Mesenchymal stem cell (in vitro differentiated cells and primary cell): ENCODE measurements around the gene MEIOSIN.

Experiments
- DNase-seq: peaks from one replicate; pipeline ENCODE4 v3.0.0-alpha.2; 2013
- H2AFZ ChIP-seq: one replicate; pipeline ENCODE4 v1.6.1; 2013; ENCODE audit warnings: low read depth, mild to moderate bottlenecking, control low read depth, inconsistent platforms, low read length, moderate library complexity
- H2AK5ac ChIP-seq: 2 replicates; pipeline ENCODE4 v1.6.1; 2013; ENCODE audit warnings: low read length, moderate library complexity, mild to moderate bottlenecking, inconsistent platforms; ENCODE audit not compliant: severe bottlenecking
- H2BK120ac ChIP-seq: one replicate; pipeline ENCODE4 v1.6.1; 2013; ENCODE audit warnings: low read depth, mild to moderate bottlenecking, inconsistent platforms, low read length, moderate library complexity
- H2BK12ac ChIP-seq, 2 experiments: one replicate each; pipeline ENCODE4 v1.6.1; 2013; ENCODE audit warnings: inconsistent platforms in 2 of 2, low read length in 2 of 2, mild to moderate bottlenecking in 2 of 2, moderate library complexity in 2 of 2, control low read depth in 1 of 2
- H2BK15ac ChIP-seq: one replicate; pipeline ENCODE4 v1.6.1; 2013; ENCODE audit warnings: mild to moderate bottlenecking, low read depth, inconsistent platforms; ENCODE audit not compliant: poor library complexity, severe bottlenecking
- H2BK5ac ChIP-seq: 2 replicates; pipeline ENCODE4 v1.6.1; 2013; ENCODE audit warnings: low read depth, mild to moderate bottlenecking, low read length, control low read depth, inconsistent platforms; ENCODE audit not compliant: poor library complexity, severe bottlenecking
- H3K14ac ChIP-seq, 2 experiments: one replicate each; pipeline ENCODE4 v1.6.1; 2013; ENCODE audit warnings: inconsistent platforms in 2 of 2, low read length in 2 of 2, control low read depth in 1 of 2, mild to moderate bottlenecking in 1 of 2, moderate library complexity in 1 of 2
- H3K18ac ChIP-seq, 2 experiments: one replicate each; pipeline ENCODE4 v1.6.1; 2013; ENCODE audit warnings: inconsistent platforms in 2 of 2, low read length in 2 of 2, control low read depth in 1 of 2, low read depth in 1 of 2, mild to moderate bottlenecking in 1 of 2
- H3K23ac ChIP-seq, 2 experiments: one replicate each; pipeline ENCODE4 v1.6.1; 2013; ENCODE audit warnings: inconsistent platforms in 2 of 2, low read length in 2 of 2, mild to moderate bottlenecking in 2 of 2, moderate library complexity in 2 of 2, control low read depth in 1 of 2
- H3K27ac ChIP-seq: 2 replicates; pipeline ENCODE4 v1.5.1; 2013; ENCODE audit warnings: mild to moderate bottlenecking, moderate library complexity, low read length, control low read depth, inconsistent platforms; ENCODE audit not compliant: poor library complexity, severe bottlenecking
- H3K27me3 ChIP-seq, 2 experiments: 2 replicates each; pipeline versions ENCODE4 v1.6.1 to v1.7.0; 2013; ENCODE audit warnings: low read length in 2 of 2, mild to moderate bottlenecking in 2 of 2, moderate library complexity in 2 of 2, control low read depth in 1 of 2, inconsistent platforms in 1 of 2; ENCODE audit not compliant: control insufficient read depth in 1 of 2, insufficient read depth in 1 of 2
- H3K36me3 ChIP-seq, 2 experiments: 2 replicates each; pipeline versions ENCODE4 v1.6.1 to v1.7.0; 2013; ENCODE audit warnings: low read length in 2 of 2, control low read depth in 1 of 2, inconsistent platforms in 1 of 2, low read depth in 1 of 2, mild to moderate bottlenecking in 1 of 2; ENCODE audit not compliant: insufficient read depth in 2 of 2, control insufficient read depth in 1 of 2
- H3K4ac ChIP-seq, 2 experiments: one replicate each; pipeline ENCODE4 v1.6.1; 2013; ENCODE audit warnings: inconsistent platforms in 2 of 2, low read length in 2 of 2, mild to moderate bottlenecking in 2 of 2, moderate library complexity in 2 of 2, control low read depth in 1 of 2, low read depth in 1 of 2
- H3K4me1 ChIP-seq: 2 replicates; pipeline ENCODE4 v1.6.1; 2013; ENCODE audit warnings: low read depth, low read length, control low read depth; ENCODE audit not compliant: control insufficient read depth, insufficient read depth
- H3K4me2 ChIP-seq: 2 replicates; pipeline ENCODE4 v1.6.1; 2013; ENCODE audit warnings: low read length, mild to moderate bottlenecking, inconsistent platforms; ENCODE audit not compliant: poor library complexity, severe bottlenecking
- H3K4me3 ChIP-seq, 2 experiments: 2 replicates each; pipeline versions ENCODE4 v1.5.1 to v1.7.0; 2013; ENCODE audit warnings: low read length in 2 of 2, mild to moderate bottlenecking in 2 of 2, control low read depth in 1 of 2, low read depth in 1 of 2; ENCODE audit not compliant: insufficient read depth in 1 of 2
- H3K79me1 ChIP-seq: replicated peaks from 2 replicates; pipeline ENCODE4 v1.6.1; 2013; ENCODE audit warnings: mild to moderate bottlenecking, control low read depth, low read length, inconsistent platforms; ENCODE audit not compliant: poor library complexity, severe bottlenecking
- H3K9ac ChIP-seq: 2 replicates; pipeline ENCODE4 v1.7.0; 2013; ENCODE audit warnings: mild to moderate bottlenecking, low read length, moderate library complexity
- H3K9me3 ChIP-seq: 2 replicates; pipeline ENCODE4 v1.7.0; 2013; ENCODE audit warnings: mild to moderate bottlenecking, low read length; ENCODE audit not compliant: control insufficient read depth
- H4K8ac ChIP-seq: one replicate; pipeline ENCODE4 v1.6.1; 2013; ENCODE audit warnings: inconsistent platforms, mild to moderate bottlenecking, low read length, moderate library complexity
- H4K91ac ChIP-seq: one replicate; pipeline ENCODE4 v1.6.1; 2013; ENCODE audit warnings: mild to moderate bottlenecking, low read length, inconsistent platforms
- WGBS: methylation state at CpG from one replicate; pipeline ENCODE4 v1.1.7; 2013; ENCODE audit warnings: mixed read lengths; 5-methylcytosine and 5-hydroxymethylcytosine counted together

Gene MEIOSIN

GRCh38 chr19:45769821-45770191 lies 36.6 kb downstream of the MEIOSIN start:
- peak; percentile 68 for DNase-seq
- Histone ChIP-seq H3K4me3 (peak overlapping the region; percentile 63 to 78), H2AK5ac (peak overlapping the region; percentile 78), H2BK12ac (peak overlapping the region; percentile 52 to 91), H3K9ac (peak overlapping the region; percentile 91), H3K18ac (peak overlapping the region; percentile 85 to 93), H2AFZ (peak overlapping the region; percentile 7), H3K23ac (peak overlapping the region in 1 of 2 experiments; percentile 87), H3K36me3 (peaks cover 36 to 44% of the 10 kb centered on the region in 2 experiments), H3K79me1 (peaks cover 14% of the 10 kb centered on the region), H4K91ac (peak overlapping the region; percentile 95), H3K27me3 (no peaks in the 10 kb centered on the region), H4K8ac (peak overlapping the region; percentile 88), H3K9me3 (no peaks in the 10 kb centered on the region), H3K4ac (peak overlapping the region; percentile 94 to 96), H3K4me2 (peak overlapping the region; percentile 98), H3K27ac (peak overlapping the region; percentile 95), H3K14ac (peak overlapping the region; percentile 43 to 82), H2BK120ac (peak overlapping the region; percentile 71), H2BK15ac (no peak overlapping the region), H2BK5ac (peak overlapping the region; percentile 51), H3K4me1 (peaks cover 44% of the 10 kb centered on the region)
- WGBS: under 1% methylated on average over 27 of the region's 28 CpGs

- H3K23ac ChIP-seq: no peak overlapping the region
- peak overlapping the region; percentile 63 to 78 for H3K4me3 ChIP-seq
- peak overlapping the region in 1 of 2 experiments; percentile 82 for H3K14ac ChIP-seq
- H2BK120ac ChIP-seq: no peak overlapping the region
- H4K8ac ChIP-seq: peak overlapping the region; percentile 88
- H3K36me3 ChIP-seq: peaks cover 38 to 41% of the 10 kb centered on the region in 2 experiments
- no peak overlapping the region for H2BK5ac ChIP-seq
- H2BK15ac ChIP-seq: peak overlapping the region; percentile 55
- peak overlapping the region; percentile 52 to 91 for H2BK12ac ChIP-seq
- H3K18ac ChIP-seq: peak overlapping the region; percentile 85 to 93
- WGBS: 3% methylated on average over 79 of the region's 79 CpGs
- no peak overlapping the region for H2AK5ac ChIP-seq
- H3K4me1 ChIP-seq: peaks cover 39% of the 10 kb centered on the region
- peak overlapping the region; percentile 95 for H3K27ac ChIP-seq
- peak overlapping the region; percentile 94 to 96 for H3K4ac ChIP-seq
- peaks cover 9% of the 10 kb centered on the region for H3K79me1 ChIP-seq
- H3K4me2 ChIP-seq: peak overlapping the region; percentile 98
- peak overlapping the region; percentile 91 for H3K9ac ChIP-seq
- H3K27me3 ChIP-seq: no peaks in the 10 kb centered on the region
- peak overlapping the region; percentile 95 for H4K91ac ChIP-seq
- H2AFZ ChIP-seq: no peak overlapping the region
- DNase-seq: peak; percentile 99
- no peaks in the 10 kb centered on the region for H3K9me3 ChIP-seq
Observed at GRCh38 chr19:45770192-45771101, 37.2 kb downstream of the MEIOSIN start.

- Histone ChIP-seq H3K27me3 (no peaks in the 10 kb centered on the region), H2AFZ (no peak overlapping the region), H3K18ac (no peak overlapping the region), H3K27ac (no peak overlapping the region), H3K4me2 (no peak overlapping the region), H3K4me3 (no peak overlapping the region), H4K91ac (no peak overlapping the region), H3K36me3 (peaks cover 35 to 41% of the 10 kb centered on the region in 2 experiments), H3K14ac (no peak overlapping the region), H4K8ac (peak overlapping the region; percentile 12), H2AK5ac (no peak overlapping the region), H3K4ac (no peak overlapping the region), H3K4me1 (peaks cover 29% of the 10 kb centered on the region), H2BK15ac (no peak overlapping the region), H2BK12ac (no peak overlapping the region), H2BK120ac (no peak overlapping the region), H3K9ac (peak overlapping the region; percentile 36), H3K9me3 (no peaks in the 10 kb centered on the region), H3K79me1 (peaks cover 3% of the 10 kb centered on the region), H3K23ac (no peak overlapping the region), H2BK5ac (no peak overlapping the region)
- 86% methylated on average over 46 of the region's 46 CpGs for WGBS
- no peak for DNase-seq
Observed at GRCh38 chr19:45771311-45771933, 38.2 kb downstream of the MEIOSIN start.
